A549 (cell line): ENCODE measurements around the gene CAPZA1. TPM values are rescaled to one million over a fixed set of nuclear protein-coding genes. Genes with fewer than 3 reads are reported as not detected.

Source experiments
- ATAC-seq, 2 experiments: fragments of 200-7000 bp in 1 of 2; fragments of >200 bp in 1 of 2; cut with Nextera tagmentation in 1 of 2; cut with Tn5 transposase in 1 of 2; 3 replicates each; pipeline versions ENCODE4 v1.8.0 to v1.9.1; 2018 to 2020; ENCODE audit warnings: mild to moderate bottlenecking in 1 of 2, moderate library complexity in 1 of 2
- CTCF ChIA-PET: fragments of 300-600 bp; sonication (Branson Sonifier 250); formaldehyde crosslinking; extraction: SDS; loops from one replicate; lab custom pipeline; 2021; ENCODE audit warnings: antibody characterized with exemption, inconsistent platforms; lab: Yijun Ruan, JAX
- POLR2A ChIA-PET: fragments of 350-600 bp; formaldehyde crosslinking; extraction: SDS; loops from one replicate; lab custom pipeline; 2021; ENCODE audit warnings: antibody characterized with exemption, inconsistent platforms; lab: Yijun Ruan, JAX
- DNase-seq, 2 experiments: peaks; one replicate each; pipeline versions ENCODE4 v3.0.0 to v3.0.0-alpha.2; 2011 to 2016; ENCODE audit warnings: low read depth in 1 of 2, low spot score in 1 of 2
- FAIRE-seq: peaks from 2 replicates; lab custom pipeline; 2011; peaks lifted over from hg19 to GRCh38; lab: Jason Lieb, UNC
- H3K27ac ChIP-seq, 2 experiments: fragments of >200 bp; sonication (Bioruptor Twin); formaldehyde crosslinking; 3 replicates each; pipeline ENCODE4 v1.5.1; 2016 to 2017
- H3K4me1 ChIP-seq: fragments of >200 bp; sonication (Bioruptor Twin); formaldehyde crosslinking; 3 replicates; pipeline ENCODE4 v1.6.1; 2016
- H3K4me2 ChIP-seq: fragments of >200 bp; sonication (Bioruptor Twin); formaldehyde crosslinking; 3 replicates; pipeline ENCODE4 v1.6.1; 2016
- H3K4me3 ChIP-seq: fragments of >200 bp; sonication (Bioruptor Twin); formaldehyde crosslinking; 3 replicates; pipeline ENCODE4 v1.5.1; 2016
- H3K9me3 ChIP-seq: fragments of >200 bp; sonication (Bioruptor Twin); formaldehyde crosslinking; 3 replicates; pipeline ENCODE4 v1.6.1; 2016
- BHLHE40 ChIP-seq: IDR thresholded peaks from 2 replicates; pipeline ENCODE4 v1.6.1; 2012; ENCODE audit warnings: low read depth, low read length, inconsistent platforms
- CEBPB ChIP-seq, 2 experiments: fragments of >200 bp in 1 of 2; sonication (Bioruptor Twin) in 1 of 2; formaldehyde crosslinking in 1 of 2; IDR thresholded peaks; 2 replicates each; pipeline ENCODE4 v1.6.1; 2012 to 2016
- EHF ChIP-seq: fragments of 250-450 bp; sonication (Bioruptor Pico); IDR thresholded peaks from 2 replicates; pipeline ENCODE4 v1.5.0; 2020; ENCODE audit warnings: mild to moderate bottlenecking
- ESRRA ChIP-seq: fragments of 150-350 bp; IDR thresholded peaks from 2 replicates; pipeline ENCODE4 v1.6.1; 2014; ENCODE audit warnings: mild to moderate bottlenecking, low read length, borderline replicate concordance
- HDAC2 ChIP-seq: fragments of 200-600 bp; sonication (generic); IDR thresholded peaks from 2 replicates; pipeline ENCODE4 v1.6.1; 2016
- JUN ChIP-seq, 2 experiments: fragments of >200 bp; sonication (Bioruptor Twin); formaldehyde crosslinking; IDR thresholded peaks; 2 replicates in 1 of 2; 3 replicates in 1 of 2; pipeline ENCODE4 v1.6.1; 2016 to 2017
- JUNB ChIP-seq: fragments of >200 bp; sonication (Bioruptor Twin); formaldehyde crosslinking; IDR thresholded peaks from 2 replicates; pipeline ENCODE4 v1.6.1; 2016
- KDM1A ChIP-seq: fragments of 200-600 bp; sonication (generic); IDR thresholded peaks from 2 replicates; pipeline ENCODE4 v1.6.1; 2016; ENCODE audit warnings: low read depth, mild to moderate bottlenecking
- NPAS2 ChIP-seq: fragments of 250-450 bp; sonication (Bioruptor Pico); IDR thresholded peaks from 2 replicates; pipeline ENCODE4 v1.8.0; 2022; ENCODE audit warnings: mild to moderate bottlenecking, moderate library complexity, borderline replicate concordance
- NR3C1 ChIP-seq: fragments of >200 bp; sonication (Bioruptor Twin); formaldehyde crosslinking; IDR thresholded peaks from 3 replicates; pipeline ENCODE4 v1.6.1; 2017
- POLR2AphosphoS2 ChIP-seq: conservative IDR thresholded peaks from 2 replicates; pipeline ENCODE4 v1.6.1; 2012; ENCODE audit warnings: low read length, improper control_type of control experiment, inconsistent platforms
- RARB ChIP-seq: fragments of 250-450 bp; sonication (Bioruptor Pico); IDR thresholded peaks from 2 replicates; pipeline ENCODE4 v1.8.0; 2021; ENCODE audit warnings: mild to moderate bottlenecking, moderate library complexity
- ZC3H11A ChIP-seq: fragments of 450-650 bp; IDR thresholded peaks from 2 replicates; pipeline ENCODE4 v1.6.1; 2014; ENCODE audit warnings: antibody characterized with exemption, mild to moderate bottlenecking
- ZNF302 ChIP-seq: fragments of 250-450 bp; sonication (Bioruptor Pico); IDR thresholded peaks from 2 replicates; pipeline ENCODE4 v1.9.0; 2021; ENCODE audit warnings: inconsistent platforms, mild to moderate bottlenecking, moderate library complexity
- ZSCAN20 ChIP-seq: fragments of 250-450 bp; sonication (Bioruptor Pico); IDR thresholded peaks from 2 replicates; pipeline ENCODE4 v1.8.0; 2022; ENCODE audit warnings: mild to moderate bottlenecking, moderate library complexity
- WGBS: methylation state at CpG from one replicate; pipeline ENCODE4 v1.1.6; 2017; ENCODE audit errors: missing lambda C conversion rate; 5-methylcytosine and 5-hydroxymethylcytosine counted together
- polyA plus RNA-seq, 4 experiments: library from polyadenylated mRNA; depleted of rRNA in 3 of 4; stranded (reverse); fragments of >200 nt; fragmentation: RNase III in 1 of 4; extraction: RNeasy Plus Mini Kit Qiagen cat#74134 plus additional on column Dnase treatment in 1 of 4; gene quantifications; 2 replicates in 3 of 4; 3 replicates in 1 of 4; pipeline ENCODE4 v1.2.3, GENCODE V29; 2011 to 2017
- TF ChIP-seq, protein P1 (sequence below): fragments of >200 bp; sonication (Bioruptor Twin); formaldehyde crosslinking; IDR thresholded peaks from 3 replicates; pipeline ENCODE4 v1.6.1; 2016
- TF ChIP-seq, protein P2 (sequence below): fragments of 150-350 bp; IDR thresholded peaks from 2 replicates; pipeline ENCODE4 v1.6.1; 2014; ENCODE audit warnings: low read depth, mild to moderate bottlenecking, low read length
- TF ChIP-seq, protein P3 (sequence below): fragments of 450-650 bp; IDR thresholded peaks from 2 replicates; pipeline ENCODE4 v1.6.1; 2014; ENCODE audit warnings: antibody characterized with exemption
- TF ChIP-seq, protein P4 (sequence below): fragments of >200 bp; sonication (Bioruptor Twin); formaldehyde crosslinking; IDR thresholded peaks from 2 replicates; pipeline ENCODE4 v1.6.1; 2016
- TF ChIP-seq, protein P5 (sequence below): fragments of 200-600 bp; sonication (generic); IDR thresholded peaks from 2 replicates; pipeline ENCODE4 v1.6.1; 2016; ENCODE audit warnings: antibody characterized with exemption, mild to moderate bottlenecking, moderate library complexity

Gene CAPZA1
- polyA plus RNA-seq, 2 of the 4 experiments (the other 2 are of a cell fraction), result 103 to 136 TPM

DNA sequence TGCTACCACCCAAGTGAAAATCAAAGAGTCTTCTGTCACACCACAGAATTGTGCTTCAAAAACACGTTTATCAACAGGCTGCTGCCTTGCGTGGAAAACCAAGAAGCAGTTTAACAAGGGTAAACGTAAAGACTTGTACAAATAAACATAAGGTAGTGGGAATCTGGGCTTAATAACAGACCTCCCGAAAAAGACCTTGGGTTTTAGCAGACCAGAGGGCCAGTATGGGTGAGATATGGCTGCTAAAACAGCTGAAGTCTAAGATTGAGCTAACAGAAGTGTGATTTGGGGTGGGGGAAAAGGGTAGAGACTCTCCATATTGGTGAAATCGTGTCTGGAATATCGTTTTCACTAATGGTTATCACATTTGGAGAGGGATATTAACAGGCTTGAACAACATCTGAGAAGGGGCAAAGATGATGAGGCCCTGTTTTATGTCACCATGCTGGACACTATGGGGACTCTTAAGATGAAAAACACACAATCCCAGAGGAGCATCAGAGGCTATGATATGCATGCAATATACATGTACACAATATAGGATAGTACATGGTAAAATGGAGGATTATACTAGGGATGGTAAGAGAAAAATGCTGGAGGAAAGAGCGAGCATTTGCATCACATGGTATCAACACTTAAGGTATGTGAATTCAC is 56.2 kb downstream of the CAPZA1 start:
- FAIRE-seq, result no peak
- no peak for DNase-seq
- CTCF ChIA-PET, result interaction anchor here (1.1 to 3.8 kb wide), 11 partner anchors 9 to 174 kb away, joined by 3 to 13 read pairs (median 5); partner anchors contain the start of gene PPM1J
- TF ChIP-seq JUN (IDR thresholded peaks at IDR 0.05), result no peak
- no peak for TF ChIP-seq NR3C1
- TF ChIP-seq KDM1A, result no peak
- TF ChIP-seq, protein P1, sequence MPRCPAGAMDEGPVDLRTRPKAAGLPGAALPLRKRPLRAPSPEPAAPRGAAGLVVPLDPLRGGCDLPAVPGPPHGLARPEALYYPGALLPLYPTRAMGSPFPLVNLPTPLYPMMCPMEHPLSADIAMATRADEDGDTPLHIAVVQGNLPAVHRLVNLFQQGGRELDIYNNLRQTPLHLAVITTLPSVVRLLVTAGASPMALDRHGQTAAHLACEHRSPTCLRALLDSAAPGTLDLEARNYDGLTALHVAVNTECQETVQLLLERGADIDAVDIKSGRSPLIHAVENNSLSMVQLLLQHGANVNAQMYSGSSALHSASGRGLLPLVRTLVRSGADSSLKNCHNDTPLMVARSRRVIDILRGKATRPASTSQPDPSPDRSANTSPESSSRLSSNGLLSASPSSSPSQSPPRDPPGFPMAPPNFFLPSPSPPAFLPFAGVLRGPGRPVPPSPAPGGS, result no peak
- TF ChIP-seq ZC3H11A, result no peak
- no peak for TF ChIP-seq JUNB
- TF ChIP-seq HDAC2, result no peak
- no peak for TF ChIP-seq ZNF302
- TF ChIP-seq, protein P2, sequence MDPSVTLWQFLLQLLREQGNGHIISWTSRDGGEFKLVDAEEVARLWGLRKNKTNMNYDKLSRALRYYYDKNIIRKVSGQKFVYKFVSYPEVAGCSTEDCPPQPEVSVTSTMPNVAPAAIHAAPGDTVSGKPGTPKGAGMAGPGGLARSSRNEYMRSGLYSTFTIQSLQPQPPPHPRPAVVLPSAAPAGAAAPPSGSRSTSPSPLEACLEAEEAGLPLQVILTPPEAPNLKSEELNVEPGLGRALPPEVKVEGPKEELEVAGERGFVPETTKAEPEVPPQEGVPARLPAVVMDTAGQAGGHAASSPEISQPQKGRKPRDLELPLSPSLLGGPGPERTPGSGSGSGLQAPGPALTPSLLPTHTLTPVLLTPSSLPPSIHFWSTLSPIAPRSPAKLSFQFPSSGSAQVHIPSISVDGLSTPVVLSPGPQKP, result no peak
- no peak for TF ChIP-seq ESRRA
- TF ChIP-seq EHF (CRISPR knock-in tag), result no peak
- TF ChIP-seq, protein P3, sequence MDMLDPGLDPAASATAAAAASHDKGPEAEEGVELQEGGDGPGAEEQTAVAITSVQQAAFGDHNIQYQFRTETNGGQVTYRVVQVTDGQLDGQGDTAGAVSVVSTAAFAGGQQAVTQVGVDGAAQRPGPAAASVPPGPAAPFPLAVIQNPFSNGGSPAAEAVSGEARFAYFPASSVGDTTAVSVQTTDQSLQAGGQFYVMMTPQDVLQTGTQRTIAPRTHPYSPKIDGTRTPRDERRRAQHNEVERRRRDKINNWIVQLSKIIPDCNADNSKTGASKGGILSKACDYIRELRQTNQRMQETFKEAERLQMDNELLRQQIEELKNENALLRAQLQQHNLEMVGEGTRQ, result no peak
- no peak for TF ChIP-seq RARB (CRISPR knock-in tag)
- TF ChIP-seq, all 56 proteins: peak for 0
- Histone ChIP-seq H3K4me1 (peaks cover 11% of the 10 kb centered on the region; the same call in 2 of the 3 replicates), H3K27ac (peak overlapping the region; percentile 94 to 97), H3K4me3 (peak overlapping the region; percentile 92), H3K4me2 (peak overlapping the region; percentile 69), H3K9me3 (no peaks in the 10 kb centered on the region)
- POLR2A ChIA-PET, result interaction anchor here (1.7 to 1.8 kb wide), 2 partner anchors 24 to 29 kb away, joined by 6 to 8 read pairs; no protein-coding TSS in a partner anchor
- ATAC-seq, result no peak
- WGBS, result 54% methylated on average over 7 of the region's 7 CpGs

DNA sequence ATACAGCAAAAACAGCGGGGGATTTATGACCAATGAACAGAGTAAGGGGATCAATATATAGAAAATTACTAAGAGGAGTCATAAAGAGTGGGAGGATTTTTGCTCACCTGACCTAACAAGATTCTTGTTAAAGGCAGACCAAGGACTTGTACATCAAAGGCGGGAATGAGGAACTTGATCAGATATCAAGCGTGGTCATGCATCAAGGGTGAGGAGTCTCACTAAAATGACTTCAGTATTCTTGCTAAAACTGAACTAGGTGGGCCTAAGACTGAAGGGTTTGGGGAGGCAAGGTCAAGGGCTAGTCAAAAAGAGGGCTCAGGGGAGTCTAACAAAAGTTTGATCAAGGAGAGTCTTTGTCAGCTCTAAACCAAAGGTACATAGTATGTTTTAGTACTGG is 56.9 kb downstream of the CAPZA1 start:
- 97% methylated on average over 3 of the region's 3 CpGs for WGBS
- TF ChIP-seq POLR2AphosphoS2 (no peak), ESRRA (no peak), NPAS2 (CRISPR knock-in tag) (no peak), CEBPB (IDR thresholded peaks at IDR 0.05) (no peak), KDM1A (no peak), ZSCAN20 (no peak), BHLHE40 (no peak)
- TF ChIP-seq, protein P4, sequence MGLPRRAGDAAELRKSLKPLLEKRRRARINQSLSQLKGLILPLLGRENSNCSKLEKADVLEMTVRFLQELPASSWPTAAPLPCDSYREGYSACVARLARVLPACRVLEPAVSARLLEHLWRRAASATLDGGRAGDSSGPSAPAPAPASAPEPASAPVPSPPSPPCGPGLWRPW, result no peak
- TF ChIP-seq, protein P2, result no peak
- TF ChIP-seq, protein P5, sequence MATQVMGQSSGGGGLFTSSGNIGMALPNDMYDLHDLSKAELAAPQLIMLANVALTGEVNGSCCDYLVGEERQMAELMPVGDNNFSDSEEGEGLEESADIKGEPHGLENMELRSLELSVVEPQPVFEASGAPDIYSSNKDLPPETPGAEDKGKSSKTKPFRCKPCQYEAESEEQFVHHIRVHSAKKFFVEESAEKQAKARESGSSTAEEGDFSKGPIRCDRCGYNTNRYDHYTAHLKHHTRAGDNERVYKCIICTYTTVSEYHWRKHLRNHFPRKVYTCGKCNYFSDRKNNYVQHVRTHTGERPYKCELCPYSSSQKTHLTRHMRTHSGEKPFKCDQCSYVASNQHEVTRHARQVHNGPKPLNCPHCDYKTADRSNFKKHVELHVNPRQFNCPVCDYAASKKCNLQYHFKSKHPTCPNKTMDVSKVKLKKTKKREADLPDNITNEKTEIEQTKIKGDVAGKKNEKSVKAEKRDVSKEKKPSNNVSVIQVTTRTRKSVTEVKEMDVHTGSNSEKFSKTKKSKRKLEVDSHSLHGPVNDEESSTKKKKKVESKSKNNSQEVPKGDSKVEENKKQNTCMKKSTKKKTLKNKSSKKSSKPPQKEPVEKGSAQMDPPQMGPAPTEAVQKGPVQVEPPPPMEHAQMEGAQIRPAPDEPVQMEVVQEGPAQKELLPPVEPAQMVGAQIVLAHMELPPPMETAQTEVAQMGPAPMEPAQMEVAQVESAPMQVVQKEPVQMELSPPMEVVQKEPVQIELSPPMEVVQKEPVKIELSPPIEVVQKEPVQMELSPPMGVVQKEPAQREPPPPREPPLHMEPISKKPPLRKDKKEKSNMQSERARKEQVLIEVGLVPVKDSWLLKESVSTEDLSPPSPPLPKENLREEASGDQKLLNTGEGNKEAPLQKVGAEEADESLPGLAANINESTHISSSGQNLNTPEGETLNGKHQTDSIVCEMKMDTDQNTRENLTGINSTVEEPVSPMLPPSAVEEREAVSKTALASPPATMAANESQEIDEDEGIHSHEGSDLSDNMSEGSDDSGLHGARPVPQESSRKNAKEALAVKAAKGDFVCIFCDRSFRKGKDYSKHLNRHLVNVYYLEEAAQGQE, result no peak
- Histone ChIP-seq H3K4me2 (no peak overlapping the region), H3K4me3 (no peak overlapping the region), H3K9me3 (no peaks in the 10 kb centered on the region), H3K4me1 (peaks cover 11% of the 10 kb centered on the region; the same call in 2 of the 3 replicates), H3K27ac (no peak overlapping the region)
- no peak for DNase-seq
- CTCF ChIA-PET, result interaction anchor here (3.8 kb wide), 1 partner anchor 39 kb away, joined by 13 read pairs; the partner anchor contains the start of gene PPM1J
- ATAC-seq, result no peak
- POLR2A ChIA-PET, result no interaction called here
- FAIRE-seq, result no peak
